GM12874 (cell line): Measurements from ENCODE around the gene FBXO21.

Experiments
- CTCF ChIP-seq: IDR thresholded peaks from 2 replicates; pipeline ENCODE4 v1.5.1; 2011; ENCODE audit warnings: low read depth, mild to moderate bottlenecking, control low read depth, low read length, moderate library complexity; ENCODE audit not compliant: insufficient read depth

The FBXO21 gene

GRCh38 chr12:117149431-117149830 is 40.8 kb downstream of the FBXO21 start:
- TF ChIP-seq CTCF: no peak

GRCh38 chr12:117148642-117149041 is 41.6 kb downstream of the FBXO21 start:
- no peak for TF ChIP-seq CTCF

- TF ChIP-seq CTCF: no peak
Observed at GRCh38 chr12:117147639-117148038, 42.6 kb downstream of the FBXO21 start.

GRCh38 chr12:117145597-117146154 is 44.6 kb downstream of the FBXO21 start:
- no peak for TF ChIP-seq CTCF

- no peak for TF ChIP-seq CTCF
Observed at GRCh38 chr12:117144599-117144998, 45.7 kb downstream of the FBXO21 start.

GRCh38 chr12:117143008-117143532 is 47.2 kb downstream of the FBXO21 start:
- TF ChIP-seq CTCF: no peak

GRCh38 chr12:117142094-117142493 is 48.2 kb downstream of the FBXO21 start:
- no peak for TF ChIP-seq CTCF
